Measurements from ENCODE around the gene MAD1L1. TPM values are rescaled to one million over a fixed set of nuclear protein-coding genes. Genes with fewer than 3 reads are reported as not detected.

MAD1L1 gene
- total and polyA plus RNA-seq, 2 of the 4 experiments (the other 2 are of a cell fraction), result 29.0 to 40.9 TPM

DNA sequence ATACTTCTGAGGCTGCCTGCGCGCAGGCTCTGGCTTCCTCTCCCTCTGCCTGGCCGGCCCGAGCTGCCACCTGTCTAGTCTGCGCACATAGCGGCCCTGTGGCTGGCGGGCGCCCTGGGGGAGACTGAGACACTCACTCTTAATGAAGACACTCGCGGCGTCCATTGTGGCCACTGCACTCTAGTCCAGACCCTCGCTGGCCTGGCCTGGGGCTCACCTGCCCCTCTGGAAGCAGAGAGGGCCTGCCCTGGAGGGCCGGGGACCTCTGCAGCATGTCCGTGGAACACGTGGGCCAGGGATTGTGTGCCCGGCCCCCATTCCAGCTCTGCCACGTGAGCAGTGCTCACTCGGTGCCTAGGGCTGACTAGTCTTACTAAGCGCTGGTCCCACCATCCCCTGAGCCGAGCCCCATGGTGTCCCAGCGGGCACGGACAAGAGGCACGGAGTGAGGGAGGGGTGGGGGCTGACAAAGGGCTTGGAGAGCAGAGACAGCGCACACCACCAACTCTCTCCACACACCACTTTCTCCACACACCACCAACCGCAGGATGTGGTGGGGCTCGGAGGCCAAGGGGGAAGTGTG is 413.4 kb downstream of the MAD1L1 start:
- H4K91ac ChIP-seq (ENCODE audit: insufficient read depth, low read depth, low read length), result no peak overlapping the region
- no peak overlapping the region for H2BK15ac ChIP-seq (ENCODE audit: low read depth, low read length)
- H3K27me3 ChIP-seq (ENCODE audit: control insufficient read depth, insufficient read depth, low read length), result no peaks in the 10 kb centered on the region
- no peak overlapping the region for H2AK5ac ChIP-seq (ENCODE audit: low read depth, low read length)
- H2AFZ ChIP-seq (replicated peaks; ENCODE audit: low read length, poor library complexity), result no peak overlapping the region
- dilution Hi-C loops (cut with HindIII; ENCODE audit: low sequenced_read_pairs, unreplicated experiment) (no loop called here), intact Hi-C loops (cut with micrococcal nuclease) (no loop called here), in situ Hi-C loops (cut with MboI; ENCODE audit: low sequenced_read_pairs) (no loop called here)
- ATAC-seq (ENCODE audit: low read depth) (no peak), DNase-seq (no peak)
- peaks cover 2% of the 10 kb centered on the region; the same call in 1 of the 2 replicates for H3K4me1 ChIP-seq (ENCODE audit: control insufficient read depth, insufficient read depth, low read length)
- H2BK20ac ChIP-seq (ENCODE audit: low read depth, low read length), result no peak overlapping the region
- H3K9me3 ChIP-seq (ENCODE audit: control insufficient read depth, insufficient read depth, low read length), result no peaks in the 10 kb centered on the region
- H3K23ac ChIP-seq (ENCODE audit: low read depth, low read length), result no peak overlapping the region
- H3K4me3 ChIP-seq (ENCODE audit: insufficient read depth, low read depth, low read length), result no peak overlapping the region
- H3K4me2 ChIP-seq (ENCODE audit: low read depth, low read length), result no peak overlapping the region
- no peak overlapping the region for H3K56ac ChIP-seq (ENCODE audit: extremely low read depth, insufficient read depth, low read length)
- no peak overlapping the region for H3K14ac ChIP-seq (replicated peaks; ENCODE audit: low read depth, low read length)
- no peak overlapping the region for H3K4ac ChIP-seq (ENCODE audit: low read depth, low read length)
- TF ChIP-seq BHLHE40 (IDR thresholded peaks at IDR 0.05; ENCODE audit: low read depth, low read length), result no peak
- no peak for TF ChIP-seq MAZ (IDR thresholded peaks at IDR 0.05; ENCODE audit: borderline replicate concordance, low read depth, low read length)
- TF ChIP-seq, protein P1, sequence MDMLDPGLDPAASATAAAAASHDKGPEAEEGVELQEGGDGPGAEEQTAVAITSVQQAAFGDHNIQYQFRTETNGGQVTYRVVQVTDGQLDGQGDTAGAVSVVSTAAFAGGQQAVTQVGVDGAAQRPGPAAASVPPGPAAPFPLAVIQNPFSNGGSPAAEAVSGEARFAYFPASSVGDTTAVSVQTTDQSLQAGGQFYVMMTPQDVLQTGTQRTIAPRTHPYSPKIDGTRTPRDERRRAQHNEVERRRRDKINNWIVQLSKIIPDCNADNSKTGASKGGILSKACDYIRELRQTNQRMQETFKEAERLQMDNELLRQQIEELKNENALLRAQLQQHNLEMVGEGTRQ (IDR thresholded peaks at IDR 0.05; ENCODE audit: low read depth, low read length), result no peak
- TF ChIP-seq NFE2L2 (IDR thresholded peaks at IDR 0.05; ENCODE audit: low read depth, low read length), result no peak
- TF ChIP-seq MXI1 (IDR thresholded peaks at IDR 0.05; ENCODE audit: borderline replicate concordance, low read depth, low read length), result no peak
- no peak for TF ChIP-seq RFX5 (IDR thresholded peaks at IDR 0.05; ENCODE audit: low read depth, low read length)
- TF ChIP-seq POLR2A (IDR thresholded peaks at IDR 0.05; ENCODE audit: low read depth, low read length), result no peak
- TF ChIP-seq RAD21 (IDR thresholded peaks at IDR 0.05; ENCODE audit: low read length), result no peak
- no peak for TF ChIP-seq SMC3 (IDR thresholded peaks at IDR 0.05; ENCODE audit: low read depth, low read length)
- TF ChIP-seq CEBPB (IDR thresholded peaks at IDR 0.05; ENCODE audit: low read depth, low read length), result no peak
- TF ChIP-seq CHD1 (IDR thresholded peaks at IDR 0.05; ENCODE audit: low read depth, low read length), result no peak
- TF ChIP-seq FOS (IDR thresholded peaks at IDR 0.05; ENCODE audit: low read depth, low read length), result no peak
- TF ChIP-seq RCOR1 (IDR thresholded peaks at IDR 0.05; ENCODE audit: insufficient replicate concordance, low read length), result no peak
- H4K5ac ChIP-seq (ENCODE audit: low read depth, low read length), result no peak overlapping the region
- H3K9ac ChIP-seq (ENCODE audit: low read depth, low read length), result no peak overlapping the region
- H3K18ac ChIP-seq (ENCODE audit: low read depth, low read length), result no peak overlapping the region
- H4K8ac ChIP-seq (ENCODE audit: low read depth in 2 of 2, low read length in 2 of 2), result no peak overlapping the region
- no peak overlapping the region for H3K27ac ChIP-seq (ENCODE audit: insufficient read depth, low read length)
- POLR2A ChIA-PET (ENCODE audit: unreplicated experiment), result no interaction called here
- H2BK5ac ChIP-seq (ENCODE audit: low read depth, low read length, poor library complexity, severe bottlenecking), result no peak overlapping the region
- BruUV-seq (replicated peaks), result no TSS peak
- H4K20me1 ChIP-seq (ENCODE audit: insufficient read depth, low read length), result no peaks in the 10 kb centered on the region; the same call in none of the 2 replicates
- CTCF ChIA-PET, result no interaction called here
- no peak overlapping the region for H2BK120ac ChIP-seq (ENCODE audit: low read depth, low read length)
- WGBS, 2 experiments (ENCODE audit: extremely low coverage in 2 of 2, insufficient read length in 1 of 2), result 66% methylated on average over 7 of the region's 26 CpGs; no CpG with 5 or more reads in 1 of the 2 experiments
- 0 out of 2 replicates have a peak, but pooled peaks cover 3% of the 10 kb centered on the region for H3K9me1 ChIP-seq (ENCODE audit: insufficient read depth, low read length)
- H2AK9ac ChIP-seq (replicated peaks; ENCODE audit: low read depth, low read length, poor library complexity), result no peak overlapping the region
- H3K36me3 ChIP-seq (ENCODE audit: control insufficient read depth, insufficient read depth, low read length), result no peaks in the 10 kb centered on the region
- H3K79me1 ChIP-seq (ENCODE audit: low read depth in 1 of 2, low read length in 2 of 2), result no peaks in the 10 kb centered on the region
